Measurements from ENCODE around the gene RITA1. TPM values are rescaled to one million over a fixed set of nuclear protein-coding genes. Genes with fewer than 3 reads are reported as not detected.

Gene RITA1
- total RNA-seq, 1 experiment from 2014 or later, result 38.0 TPM

DNA sequence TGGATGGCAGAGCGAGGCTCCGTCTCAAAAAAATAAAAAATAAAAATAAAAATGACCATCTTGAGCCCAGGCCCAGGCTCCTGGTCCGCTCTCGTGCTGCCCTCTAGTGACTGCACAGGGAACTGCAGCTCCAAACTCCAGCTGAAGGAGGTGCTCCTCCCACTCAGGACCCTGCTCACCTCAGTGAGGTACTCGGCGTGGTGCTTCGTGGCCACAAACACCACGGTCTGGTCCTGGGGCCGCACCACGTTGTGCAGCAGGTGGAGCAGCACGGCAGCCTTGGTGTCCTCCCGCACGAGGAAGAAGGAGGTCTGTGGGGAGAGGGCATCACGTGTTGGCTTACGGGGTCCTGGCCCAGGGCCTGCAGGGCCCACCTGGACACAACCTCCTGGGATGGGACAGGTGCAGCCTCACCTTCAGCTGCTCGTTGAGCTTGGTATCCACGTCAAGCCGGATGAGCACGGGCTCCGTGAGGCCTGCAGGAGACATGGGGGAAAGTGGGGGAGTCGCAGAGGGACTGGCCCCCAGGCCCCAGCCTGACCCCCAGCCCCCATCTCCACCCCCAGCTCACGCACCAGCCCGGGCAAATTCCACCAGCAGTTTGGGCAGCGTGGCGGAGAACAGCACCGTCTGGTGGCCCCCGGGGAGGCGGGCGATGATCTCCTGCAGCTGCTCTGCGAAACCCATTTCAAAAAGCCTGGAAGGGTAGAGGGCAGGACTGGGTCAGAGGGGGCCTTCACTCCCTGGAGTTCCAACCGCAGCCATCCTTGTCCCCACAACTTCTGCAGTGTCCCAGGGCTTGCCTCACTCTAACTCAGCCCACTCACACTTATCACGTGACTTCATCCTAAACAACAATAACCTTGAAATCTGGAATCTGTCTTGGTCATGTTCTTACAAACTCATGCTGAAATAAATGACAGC is 10.8 kb upstream of the RITA1 start:
- peak; percentile 56 for DNase-seq (ENCODE audit: low read depth)

DNA sequence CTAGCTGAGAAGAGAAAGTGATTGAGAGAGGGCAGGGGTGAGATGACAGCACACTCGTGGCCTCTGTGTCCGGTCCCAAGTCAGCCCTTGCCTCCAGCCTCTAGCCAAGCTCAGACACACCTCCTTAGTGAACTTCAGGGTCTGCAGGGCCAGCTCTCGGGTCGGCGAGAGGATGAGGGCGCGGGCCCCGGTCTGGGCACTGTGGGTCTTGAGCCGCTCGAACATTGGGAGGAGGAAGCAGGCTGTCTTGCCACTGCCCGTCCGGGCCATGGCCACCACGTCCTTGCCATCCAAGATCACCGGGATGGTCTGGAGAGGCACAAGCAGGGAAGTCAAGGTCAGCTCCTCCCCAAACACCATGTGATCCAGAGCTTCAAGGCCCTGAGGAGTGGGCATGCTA is 6.5 kb upstream of the RITA1 start:
- no peak for DNase-seq (ENCODE audit: low read depth)

DNA sequence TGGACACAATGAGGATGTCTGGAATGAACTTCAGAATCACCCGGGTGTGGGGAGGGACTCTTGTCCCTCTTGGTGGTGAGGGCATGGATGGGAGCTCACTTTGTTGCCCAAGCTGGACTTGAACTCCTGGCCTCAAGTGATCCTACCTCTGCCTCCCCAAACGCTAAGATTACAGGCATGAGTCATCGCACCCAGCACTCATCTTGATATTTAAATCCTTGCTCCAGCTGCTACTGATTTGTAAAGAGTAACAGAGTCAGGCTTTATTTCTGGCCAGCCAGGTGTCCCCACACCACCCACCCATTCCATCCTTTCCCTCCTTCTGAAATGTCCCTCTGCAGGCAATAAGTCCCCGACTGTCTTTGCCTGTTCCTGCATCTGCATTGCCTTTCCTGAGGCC is 5.2 kb upstream of the RITA1 start:
- peak; percentile 39 for DNase-seq (ENCODE audit: low read depth)

DNA sequence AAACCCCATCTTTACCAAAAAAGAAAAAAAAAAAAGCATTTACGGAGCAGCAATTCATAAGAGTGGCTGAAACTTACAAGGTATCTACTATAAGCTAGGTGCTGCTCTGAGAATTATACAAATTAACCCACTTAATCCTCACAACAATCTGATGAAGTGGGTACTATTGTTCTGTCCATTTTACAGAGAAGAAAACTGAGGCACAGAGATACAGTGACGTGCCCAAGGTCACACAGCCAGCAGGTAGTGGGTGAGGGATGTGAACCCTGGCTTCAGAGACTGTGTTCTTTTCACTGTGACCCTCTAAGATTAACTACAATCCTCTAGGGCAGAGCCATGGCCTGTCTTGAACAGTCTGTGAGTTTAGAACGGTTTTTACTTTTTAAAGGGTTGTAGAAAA is 3.5 kb upstream of the RITA1 start:
- no peak for DNase-seq (ENCODE audit: low read depth)

DNA sequence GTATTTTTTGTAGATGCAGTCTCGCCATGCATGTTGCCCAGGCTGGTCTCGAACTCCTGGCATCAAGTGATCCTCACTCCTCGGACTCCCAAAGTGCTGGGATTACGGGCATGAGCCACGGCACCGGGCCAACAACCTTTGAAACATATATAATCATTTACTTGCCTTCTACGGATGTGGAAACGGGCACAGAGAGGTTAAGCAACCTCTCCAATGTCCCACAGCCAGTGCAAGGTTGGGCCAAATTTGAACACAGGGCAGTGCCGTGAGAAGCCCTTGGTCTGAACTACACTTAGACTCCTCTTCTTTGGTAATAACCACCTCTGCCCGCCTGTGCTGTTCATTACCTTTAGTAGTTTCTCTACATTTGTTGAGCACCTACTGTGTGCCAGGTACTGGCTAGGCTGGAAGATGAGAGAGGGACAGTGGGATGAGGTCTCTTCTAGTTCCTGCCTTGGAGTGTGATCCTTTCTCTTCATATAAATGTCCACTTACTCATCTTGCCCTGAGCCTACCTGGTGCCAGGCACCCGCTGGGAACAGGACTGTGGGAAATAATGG is 2.4 kb upstream of the RITA1 start:
- DNase-seq (ENCODE audit: low read depth), result no peak

DNA sequence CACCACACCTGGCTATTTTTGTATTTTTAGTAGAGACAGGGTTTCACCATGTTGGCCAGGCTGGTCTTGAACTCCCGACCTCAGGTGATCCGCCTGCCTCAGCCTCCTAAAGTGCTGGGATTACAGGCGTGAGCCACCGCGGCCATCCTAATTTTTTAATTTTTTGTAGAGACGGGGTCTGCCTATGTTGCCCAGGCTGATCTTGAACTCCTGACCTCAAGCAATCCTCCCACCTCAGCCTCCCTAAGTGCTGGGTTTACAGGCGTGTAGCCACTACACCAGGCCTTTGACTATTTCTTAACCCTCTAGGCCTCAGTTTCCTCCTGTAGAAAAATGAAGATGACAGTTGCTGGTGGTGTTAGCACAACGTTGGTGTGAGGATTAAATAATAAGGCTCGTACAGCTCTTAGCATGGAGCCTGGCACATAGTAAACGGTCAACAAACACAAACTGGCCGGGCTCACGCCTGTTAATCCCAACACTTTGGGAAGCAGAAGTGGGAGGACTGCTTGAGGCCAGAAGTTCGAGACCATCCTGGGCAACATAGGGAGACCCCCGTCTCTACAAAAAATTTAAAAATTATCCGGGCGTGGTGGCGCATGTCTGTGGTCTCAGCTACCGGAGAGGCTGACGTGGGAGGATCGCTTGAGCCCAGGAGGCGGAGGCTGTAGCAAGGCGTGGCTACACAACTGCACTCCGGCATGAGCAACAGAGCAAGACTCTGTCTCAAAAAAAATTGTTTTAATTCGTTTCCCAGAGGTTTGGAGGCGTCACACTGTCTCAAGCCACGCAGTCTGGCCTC is 1.2 kb upstream of the RITA1 start:
- DNase-seq (ENCODE audit: low read depth), result no peak

DNA sequence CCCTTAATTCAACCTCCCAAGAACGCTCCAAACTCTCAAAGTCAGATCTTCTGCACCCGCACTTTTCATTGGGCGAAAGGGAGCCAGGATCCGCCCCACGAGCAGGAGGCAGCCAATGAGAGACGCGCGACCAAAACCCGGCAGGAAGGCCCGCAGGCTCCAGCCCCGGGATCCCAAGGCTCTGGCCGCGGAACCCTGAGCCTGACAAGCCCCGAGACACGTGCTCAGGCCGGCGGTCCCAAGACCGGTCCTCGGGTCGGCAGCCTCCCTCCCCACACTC is 681 bp upstream of the RITA1 start:
- peak; percentile 91 for DNase-seq (ENCODE audit: low read depth)

DNA sequence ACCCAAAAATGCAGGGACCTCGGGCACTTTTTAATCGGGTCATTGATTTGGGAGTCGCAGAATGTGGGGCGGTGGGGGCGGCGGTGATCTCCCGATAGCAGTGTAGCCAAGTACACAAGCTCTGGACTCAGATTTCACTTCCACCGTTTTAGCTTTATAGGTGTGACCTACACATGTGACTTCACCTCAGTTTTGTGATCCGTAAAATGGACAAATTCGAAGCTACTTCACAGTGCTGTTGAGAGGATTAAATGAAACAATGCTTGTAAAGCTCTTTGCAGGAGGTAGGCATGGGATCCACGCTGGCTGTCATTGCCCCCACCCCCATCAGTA is 478 bp downstream of the RITA1 start:
- peak; percentile 36 for DNase-seq (ENCODE audit: low read depth)

DNA sequence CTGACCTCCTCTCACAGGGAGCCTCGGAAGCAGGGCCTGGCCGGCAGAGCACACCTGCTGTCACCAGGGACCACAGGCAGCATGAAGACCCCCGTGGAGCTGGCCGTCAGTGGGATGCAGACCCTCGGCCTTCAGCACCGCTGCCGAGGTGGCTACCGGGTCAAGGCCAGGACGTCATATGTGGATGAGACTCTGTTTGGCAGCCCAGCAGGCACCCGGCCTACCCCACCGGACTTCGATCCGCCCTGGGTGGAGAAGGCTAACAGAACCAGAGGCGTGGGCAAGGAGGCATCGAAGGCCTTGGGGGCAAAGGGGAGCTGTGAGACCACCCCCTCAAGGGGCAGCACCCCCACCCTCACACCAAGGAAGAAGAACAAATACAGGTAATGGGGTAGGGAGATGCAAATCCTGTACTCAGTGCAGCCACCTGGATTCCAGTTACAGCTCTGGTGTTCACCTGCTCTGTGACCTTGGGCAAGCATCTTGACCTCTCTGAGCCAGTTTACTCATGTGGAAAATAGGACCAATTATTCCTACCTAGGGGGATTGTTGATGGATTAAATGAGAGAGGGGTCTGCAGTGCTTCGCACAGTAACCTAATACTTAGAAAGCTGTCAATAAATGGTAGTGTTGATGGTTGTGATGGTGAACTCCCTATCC is 1.3 kb downstream of the RITA1 start:
- DNase-seq (ENCODE audit: low read depth), result no peak

DNA sequence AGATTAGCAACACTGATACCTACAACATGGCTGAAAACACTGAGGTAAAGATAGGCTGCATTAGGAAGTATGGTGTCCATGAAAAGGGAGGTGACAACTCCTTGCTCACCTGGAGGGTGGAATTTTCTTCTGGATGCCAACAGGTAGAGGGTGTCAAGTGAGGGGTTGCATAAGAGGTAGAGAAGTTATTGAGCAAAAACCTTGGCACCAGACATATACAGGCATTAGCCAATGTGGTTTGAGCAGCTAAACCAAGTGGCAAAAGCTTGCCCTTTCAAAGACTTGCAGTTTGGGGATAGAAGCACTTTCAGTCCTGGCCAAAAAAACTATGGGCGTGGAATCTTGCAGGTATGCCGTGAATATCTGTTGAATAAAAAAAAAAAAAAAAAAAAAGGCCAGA is 3.8 kb downstream of the RITA1 start:
- no peak for DNase-seq (ENCODE audit: low read depth)

DNA sequence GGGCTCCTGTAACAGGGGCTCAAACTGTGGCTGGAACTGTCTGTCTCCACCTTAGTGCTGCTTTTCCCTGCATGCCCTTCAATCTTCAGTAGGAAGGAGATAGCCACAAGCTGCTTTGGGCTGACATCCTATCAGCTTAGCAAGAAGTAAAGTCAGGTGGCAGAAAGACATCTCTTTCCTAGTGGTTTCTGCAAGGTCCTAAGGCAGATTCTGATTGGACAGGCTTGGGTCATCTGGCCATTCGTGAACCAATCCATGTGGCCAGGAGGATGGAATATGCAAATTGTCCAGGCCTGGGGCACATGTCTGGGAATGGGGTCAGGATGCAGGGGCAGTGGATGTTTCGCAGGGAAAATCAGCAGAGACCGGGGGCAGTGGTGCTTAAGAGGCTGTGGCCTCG is 5.2 kb downstream of the RITA1 start:
- DNase-seq (ENCODE audit: low read depth), result peak; percentile 50

DNA sequence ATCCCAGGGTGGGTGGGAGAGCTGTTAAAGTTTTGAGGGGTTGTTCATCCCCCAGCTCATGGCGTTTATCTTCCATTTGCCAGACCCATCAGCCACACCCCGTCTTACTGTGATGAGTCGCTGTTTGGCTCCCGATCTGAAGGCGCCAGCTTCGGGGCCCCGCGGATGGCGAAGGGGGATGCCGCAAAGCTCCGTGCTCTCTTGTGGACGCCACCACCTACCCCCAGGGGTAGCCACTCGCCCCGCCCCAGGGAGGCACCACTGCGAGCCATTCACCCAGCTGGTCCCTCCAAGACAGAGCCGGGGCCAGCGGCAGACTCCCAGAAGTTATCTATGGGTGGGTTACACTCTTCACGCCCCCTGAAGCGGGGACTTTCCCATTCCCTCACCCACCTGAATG is 5.7 kb downstream of the RITA1 start:
- DNase-seq (ENCODE audit: low read depth), result no peak

DNA sequence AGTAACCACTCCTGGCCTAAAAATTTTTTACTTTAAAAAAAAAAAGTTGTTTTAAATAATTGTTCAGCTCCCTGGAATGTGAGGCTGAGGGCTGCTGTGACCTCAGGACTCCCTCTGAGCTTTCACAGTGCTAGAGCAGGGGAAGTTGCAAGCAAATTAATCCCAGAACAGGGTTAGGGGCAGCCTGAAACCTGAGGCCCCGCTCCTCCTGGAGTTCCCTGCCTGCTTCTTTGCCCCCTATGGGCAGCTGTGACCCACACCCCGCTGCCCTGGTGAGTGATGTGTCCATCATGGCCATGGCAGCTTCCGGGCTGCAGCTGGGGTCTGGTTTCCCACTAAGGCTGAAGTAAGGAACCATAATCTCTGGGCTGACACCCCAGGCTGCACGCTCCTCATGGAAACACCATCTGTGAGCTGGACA is 9.5 kb downstream of the RITA1 start:
- DNase-seq (ENCODE audit: low read depth), result peak; percentile 84

DNA sequence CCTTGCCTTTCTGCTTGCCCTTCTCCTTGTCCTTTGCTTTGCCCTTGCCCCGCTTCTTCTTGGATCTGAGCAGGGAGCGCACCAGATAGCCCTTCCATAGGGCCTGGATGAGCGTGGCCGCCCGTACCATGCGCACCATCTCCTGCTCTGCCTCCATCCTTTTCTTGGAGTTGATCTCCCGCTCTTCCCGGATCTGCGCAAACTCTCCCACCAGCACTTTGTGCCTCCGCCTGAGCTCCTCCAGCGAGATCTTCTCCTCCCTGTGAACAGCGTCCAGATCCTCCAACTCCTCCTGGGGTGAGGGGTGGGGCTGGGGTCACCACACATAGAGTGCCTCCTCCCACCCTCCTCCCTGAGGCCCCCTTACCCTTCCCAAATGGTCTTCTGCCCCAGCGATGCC is 10.1 kb downstream of the RITA1 start:
- no peak for DNase-seq (ENCODE audit: low read depth)

DNA sequence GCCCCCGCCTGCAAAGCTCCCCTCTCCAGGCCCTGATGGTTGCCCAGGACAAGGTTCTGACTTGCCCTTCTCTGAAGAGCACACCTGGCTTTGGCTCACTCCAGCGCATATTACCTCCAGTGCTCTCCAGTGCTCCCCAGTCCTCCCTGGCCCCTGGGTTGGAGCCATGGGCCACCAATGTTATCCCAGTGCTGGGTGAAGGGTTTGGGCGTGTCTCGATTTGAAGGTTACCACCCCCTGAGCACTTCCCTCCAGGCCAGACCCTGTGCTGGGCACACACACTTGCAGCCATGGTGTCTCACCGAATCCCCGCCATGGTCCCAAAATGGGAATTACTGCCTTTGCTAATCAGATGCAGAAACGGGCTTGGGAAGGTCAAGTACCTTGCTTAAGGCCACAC is 11.1 kb downstream of the RITA1 start:
- no peak for DNase-seq (ENCODE audit: low read depth)

DNA sequence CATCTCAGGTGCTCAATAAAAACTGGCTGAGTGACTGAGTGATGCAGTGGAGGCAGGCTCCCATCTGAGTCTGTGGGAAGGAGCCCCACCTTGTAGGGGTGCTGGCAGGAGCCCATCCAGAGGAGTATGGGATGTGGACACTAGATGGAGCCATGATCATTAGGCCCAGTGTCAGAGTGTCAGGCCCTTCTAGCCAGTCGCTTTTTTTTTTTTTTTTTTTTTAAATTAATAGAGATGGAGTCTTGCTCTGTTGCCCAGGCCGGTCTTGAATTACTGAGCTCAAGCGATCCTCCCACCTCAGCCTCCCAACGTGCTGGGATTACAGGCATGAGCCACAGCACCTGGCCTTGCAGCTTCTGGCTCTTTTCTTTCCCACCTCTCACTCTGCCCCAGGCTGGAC is 11.5 kb downstream of the RITA1 start:
- peak; percentile 81 for DNase-seq (ENCODE audit: low read depth)

DNA sequence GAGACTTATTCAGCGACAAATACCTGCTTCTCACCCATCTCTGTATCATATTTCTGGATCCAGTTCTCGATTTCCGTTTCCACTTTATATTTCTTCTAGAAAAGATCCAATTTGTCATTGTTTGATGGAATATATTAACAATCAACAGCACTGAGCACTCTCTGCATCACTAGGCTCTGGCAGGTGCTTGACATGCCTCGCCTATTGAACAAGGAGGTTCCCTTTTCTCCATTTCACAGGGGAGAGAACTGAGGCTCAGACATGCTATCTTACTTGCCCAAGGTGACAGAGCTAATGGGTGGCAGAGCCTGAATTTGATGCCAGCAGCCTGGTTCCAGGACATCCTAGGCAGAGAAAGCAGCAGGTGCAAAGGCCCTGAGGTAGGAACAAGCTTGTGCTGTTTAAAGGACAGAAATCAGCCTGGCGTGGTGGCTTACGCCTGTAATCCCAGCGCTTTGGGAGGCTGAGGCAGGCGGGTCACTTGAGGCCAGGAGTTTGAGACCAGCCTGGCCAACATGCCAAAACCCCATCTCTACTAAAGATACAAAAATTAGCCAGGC is 12.1 kb downstream of the RITA1 start:
- DNase-seq (ENCODE audit: low read depth), result no peak

DNA sequence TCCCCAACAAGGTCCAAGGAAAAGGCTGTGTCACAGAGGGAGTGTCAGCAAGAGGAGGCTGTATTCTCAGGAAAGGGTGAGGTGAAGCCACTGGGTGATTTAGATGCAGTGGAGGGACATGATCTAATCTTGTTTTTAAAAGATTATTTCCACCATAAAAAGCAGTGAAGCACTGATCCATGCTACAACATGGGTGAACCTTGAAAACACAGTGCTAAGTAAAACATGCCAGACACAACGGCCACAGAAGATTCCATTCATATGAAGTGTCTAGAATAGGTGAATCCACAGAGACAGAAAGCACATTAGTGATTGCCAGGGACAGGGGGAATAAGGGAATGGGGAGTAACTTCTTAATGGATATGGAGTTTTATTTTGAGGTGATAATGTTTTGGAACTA is 12.8 kb downstream of the RITA1 start:
- DNase-seq (ENCODE audit: low read depth), result no peak

DNA sequence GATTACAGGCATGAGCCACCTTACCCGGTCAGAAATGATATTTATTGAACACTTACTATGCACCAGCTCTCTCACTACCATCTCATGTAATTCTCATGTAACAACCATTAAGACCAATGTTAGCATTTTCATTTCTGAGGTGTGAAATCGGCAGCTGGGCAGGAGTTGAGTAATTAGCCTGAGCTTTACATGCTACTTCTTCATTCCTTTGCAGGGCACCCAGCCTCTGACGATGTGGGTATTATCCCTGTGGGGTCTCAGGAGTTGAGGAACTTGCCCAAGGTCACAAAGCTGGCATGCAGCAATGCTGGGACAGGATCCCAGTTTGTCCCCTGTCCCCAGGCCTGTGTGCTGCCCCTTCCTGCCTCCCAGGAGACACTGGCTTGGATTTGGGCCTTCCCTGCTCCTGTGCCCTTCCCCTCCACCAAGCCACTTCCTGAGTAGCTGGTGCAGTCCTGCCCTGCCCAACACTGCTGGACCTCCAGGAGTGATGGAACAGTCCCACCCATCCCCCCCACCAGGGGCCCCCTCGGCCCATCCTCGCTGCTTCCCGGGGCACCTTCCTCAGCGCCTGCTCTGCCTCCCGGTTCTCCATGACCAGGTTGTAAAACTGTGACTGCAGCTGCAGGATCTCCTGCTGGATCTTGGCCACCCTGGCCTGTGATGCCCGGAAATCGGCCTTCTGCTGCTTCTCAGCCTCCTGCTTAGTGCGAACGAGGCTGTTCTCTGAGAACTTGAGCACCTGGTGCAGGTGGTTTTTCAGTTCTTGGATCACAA is 14.7 kb downstream of the RITA1 start:
- no peak for DNase-seq (ENCODE audit: low read depth)

DNA sequence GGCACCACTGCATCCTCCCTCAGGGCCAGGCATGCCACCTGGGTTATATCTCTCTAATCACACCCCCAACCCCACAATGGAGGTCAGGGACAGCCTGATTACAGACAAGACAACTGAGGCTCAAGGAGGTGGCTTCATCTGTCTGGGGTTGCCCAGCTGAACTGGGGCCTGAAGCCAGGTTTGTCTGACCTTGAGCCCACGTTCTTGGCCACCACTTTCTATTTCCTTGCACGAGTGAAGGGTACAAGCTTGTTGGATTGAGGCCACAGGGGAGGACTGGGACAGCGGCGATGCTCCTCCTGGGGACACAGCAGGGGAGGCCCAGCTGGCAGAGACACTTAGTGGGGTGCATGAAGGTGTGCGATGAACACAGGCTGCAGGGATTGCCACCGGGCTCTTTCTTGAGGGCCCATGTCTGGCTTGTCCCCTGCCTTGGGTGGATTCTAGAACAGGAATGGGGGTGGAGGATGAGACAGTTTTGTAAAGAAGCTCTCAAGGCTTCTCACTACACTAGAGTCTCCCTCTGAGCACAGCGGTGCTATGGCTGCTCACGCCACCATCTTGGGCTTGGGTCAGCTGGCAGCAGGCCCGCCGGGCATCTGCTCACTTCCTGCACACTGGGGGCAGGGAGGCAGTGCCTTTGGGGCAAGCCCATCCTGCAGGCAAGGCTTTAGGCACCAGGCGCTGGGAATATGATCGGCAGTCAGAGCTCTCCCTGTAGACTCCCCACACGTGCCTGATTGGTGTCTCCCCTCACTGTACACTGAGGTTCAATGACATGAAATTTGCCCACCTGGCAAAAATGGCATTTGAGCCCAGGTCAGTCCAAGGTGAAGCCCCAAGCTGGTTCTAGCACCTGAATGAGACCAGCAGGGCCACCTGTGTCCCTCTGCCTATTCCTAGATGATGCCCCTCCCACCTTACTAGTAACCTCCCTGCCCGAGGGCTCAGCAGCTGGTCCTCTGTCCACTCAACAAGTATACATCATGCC is 16.0 kb downstream of the RITA1 start:
- no peak for DNase-seq (ENCODE audit: low read depth)

Data from LHCN-M2 (cell line).